Measurements from ENCODE around the gene GPR171. TPM values are rescaled to one million over a fixed set of nuclear protein-coding genes. Genes with fewer than 3 reads are reported as not detected.

GPR171 gene
- 8.1 TPM in 1 of 2 replicates, not detected in the other for polyA plus RNA-seq

DNA sequence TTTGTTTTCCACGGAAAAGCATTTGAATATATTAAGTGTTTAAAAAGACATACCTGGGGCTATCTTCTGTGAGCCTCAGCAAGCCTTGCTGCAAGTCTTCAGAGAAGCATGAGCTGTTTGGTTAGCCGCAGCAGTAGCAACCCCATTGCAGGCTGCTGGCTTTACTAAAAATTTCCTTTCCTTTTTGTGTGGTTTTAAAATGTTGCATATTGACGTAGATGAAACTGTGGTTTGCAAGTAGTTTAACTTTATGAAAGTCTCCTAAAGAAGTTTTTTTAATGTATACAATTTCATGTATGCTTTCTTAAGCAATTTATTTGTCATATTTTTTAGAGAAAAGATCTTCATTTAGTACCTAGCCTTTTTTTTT lies at the start of gene GPR171:
Gene GPR171 (minus strand): TSS at position 166 of the 370 bp plus-strand sequence. CDS start 3,830 bp downstream, outside the sequence.

Other genes with a start within 250 kb of the GPR171 start
- gene CLRN1, start 230.5 kb downstream of the GPR171 start, polyA plus RNA-seq, result not detected in 2 replicates
- gene MED12L, start 117.6 kb downstream of the GPR171 start, polyA plus RNA-seq, result 3.2 and 8.0 TPM in 2 replicates
- 2.1 TPM in 1 of 2 replicates, not detected in the other for gene P2RY14, start 75.3 kb upstream of the GPR171 start, polyA plus RNA-seq
- gene GPR87, start 113.6 kb upstream of the GPR171 start, polyA plus RNA-seq, result not detected in 2 replicates
- 0.69 and 2.4 TPM in 2 replicates for gene P2RY13, start 126.3 kb upstream of the GPR171 start, polyA plus RNA-seq
- 0.27 TPM in 1 of 2 replicates, not detected in the other for gene P2RY12, start 181.5 kb upstream of the GPR171 start, polyA plus RNA-seq

Measured in Purkinje cell (primary cell).